ENCODE data around the gene DST. TPM values are rescaled to one million over a fixed set of nuclear protein-coding genes. Genes with fewer than 3 reads are reported as not detected.

DST gene
- total and polyA plus RNA-seq, 2 experiments from 2014 or later = 103 to 369 TPM

GRCh38 chr6:56420296-56420695 is 222.4 kb downstream of the DST start:
- Histone ChIP-seq H3K9me3 (ENCODE audit: low read depth) (no peaks in the 10 kb centered on the region), H3K4me2 (no peak overlapping the region), H3K27me3 (no peaks in the 10 kb centered on the region), H3K79me2 (no peaks in the 10 kb centered on the region), H3K36me3 (replicated peaks; ENCODE audit: insufficient read depth, low read depth) (no peaks in the 10 kb centered on the region), H3K27ac (no peak overlapping the region), H3K4me1 (ENCODE audit: insufficient read depth) (no peaks in the 10 kb centered on the region), H2AFZ (no peak overlapping the region), H3K4me3 (no peak overlapping the region), H3K9me2 (replicated peaks; ENCODE audit: insufficient read depth) (no peaks in the 10 kb centered on the region), H4K20me1 (ENCODE audit: insufficient read depth, poor library complexity, severe bottlenecking) (no peaks in the 10 kb centered on the region)
- 75% methylated on average over 3 of the region's 3 CpGs for WGBS (ENCODE audit: low lambda C conversion rate, missing lambda C conversion rate)
- TF ChIP-seq CTCF (IDR thresholded peaks at IDR 0.05; ENCODE audit: poor library complexity) (no peak), EZH2phosphoT487 (IDR thresholded peaks at IDR 0.05; ENCODE audit: low read depth, severe bottlenecking, unreplicated experiment) (no peak), EZH2 (IDR thresholded peaks at IDR 0.05; ENCODE audit: borderline replicate concordance) (no peak)
- no peak for DNase-seq (ENCODE audit: low spot score)

- Histone ChIP-seq H3K9me2 (replicated peaks; ENCODE audit: insufficient read depth) (no peaks in the 10 kb centered on the region), H3K9me3 (ENCODE audit: low read depth) (no peaks in the 10 kb centered on the region), H3K4me2 (no peak overlapping the region), H3K79me2 (no peaks in the 10 kb centered on the region), H3K27ac (no peak overlapping the region), H3K4me3 (no peak overlapping the region), H4K20me1 (ENCODE audit: insufficient read depth, poor library complexity, severe bottlenecking) (no peaks in the 10 kb centered on the region), H2AFZ (no peak overlapping the region), H3K4me1 (ENCODE audit: insufficient read depth) (no peaks in the 10 kb centered on the region), H3K27me3 (no peaks in the 10 kb centered on the region), H3K36me3 (replicated peaks; ENCODE audit: insufficient read depth, low read depth) (no peaks in the 10 kb centered on the region)
- 32% methylated on average over 1 of the region's 1 CpG for WGBS (ENCODE audit: low lambda C conversion rate, missing lambda C conversion rate)
- no peak for DNase-seq (ENCODE audit: low spot score)
- TF ChIP-seq EZH2 (IDR thresholded peaks at IDR 0.05; ENCODE audit: borderline replicate concordance) = no peak
- TF ChIP-seq EZH2phosphoT487 (IDR thresholded peaks at IDR 0.05; ENCODE audit: low read depth, severe bottlenecking, unreplicated experiment) = no peak
- TF ChIP-seq CTCF (IDR thresholded peaks at IDR 0.05; ENCODE audit: poor library complexity) = no peak
Observed at GRCh38 chr6:56419191-56419590, 223.5 kb downstream of the DST start.

- H3K4me1 ChIP-seq (ENCODE audit: insufficient read depth) = no peaks in the 10 kb centered on the region
- WGBS (ENCODE audit: low lambda C conversion rate, missing lambda C conversion rate) = 98% methylated on average over 2 of the region's 2 CpGs
- no peak for DNase-seq (ENCODE audit: low spot score)
Observed at GRCh38 chr6:56417823-56418222, 224.9 kb downstream of the DST start.

More at GRCh38 chr6:56417823-56418222, 224.9 kb downstream of the DST start:
- H3K9me3 ChIP-seq (ENCODE audit: low read depth) = no peaks in the 10 kb centered on the region
- H3K36me3 ChIP-seq (replicated peaks; ENCODE audit: insufficient read depth, low read depth) = no peaks in the 10 kb centered on the region
- H3K4me2 ChIP-seq = no peak overlapping the region
- no peaks in the 10 kb centered on the region for H3K79me2 ChIP-seq
- no peak overlapping the region for H2AFZ ChIP-seq
- no peak overlapping the region for H3K4me3 ChIP-seq
- no peaks in the 10 kb centered on the region for H3K9me2 ChIP-seq (replicated peaks; ENCODE audit: insufficient read depth)
- H3K27ac ChIP-seq = no peak overlapping the region
- no peaks in the 10 kb centered on the region for H4K20me1 ChIP-seq (ENCODE audit: insufficient read depth, poor library complexity, severe bottlenecking)
- no peaks in the 10 kb centered on the region for H3K27me3 ChIP-seq
- TF ChIP-seq EZH2 (IDR thresholded peaks at IDR 0.05; ENCODE audit: borderline replicate concordance) = no peak
- TF ChIP-seq EZH2phosphoT487 (IDR thresholded peaks at IDR 0.05; ENCODE audit: low read depth, severe bottlenecking, unreplicated experiment) = no peak
- no peak for TF ChIP-seq CTCF (IDR thresholded peaks at IDR 0.05; ENCODE audit: poor library complexity)

Measured in hepatocyte (in vitro differentiated cells).